Dendritic cell treated with granulocyte-macrophage colony-stimulating factor and Interleukin-4, amounts not matched to agents 40 ng/mL and 50 ng/mL, for 4 days (primary cell): ENCODE results near the gene OR6C65.
"Not testable (repeated sequence)": the region's sequence is repeated elsewhere in the genome, so short reads cannot be mapped to it uniquely, and the experiment has no call there.

Experiments
- H3K27ac Mint-ChIP-seq: one replicate; pipeline ENCODE4 v1.8.0; 2022; ENCODE audit warnings: mild to moderate bottlenecking, mixed read lengths
- H3K27me3 Mint-ChIP-seq: one replicate; pipeline ENCODE4 v1.8.0; 2022; ENCODE audit warnings: mild to moderate bottlenecking, mixed read lengths
- H3K36me3 Mint-ChIP-seq: one replicate; pipeline ENCODE4 v1.8.0; 2022; ENCODE audit warnings: low read depth, mixed read lengths
- H3K4me1 Mint-ChIP-seq: one replicate; pipeline ENCODE4 v1.8.0; 2022; ENCODE audit warnings: low read depth, mixed read lengths
- H3K4me3 Mint-ChIP-seq: one replicate; pipeline ENCODE4 v1.8.0; 2022; ENCODE audit warnings: mild to moderate bottlenecking, moderate library complexity, mixed read lengths
- H3K9me3 Mint-ChIP-seq: one replicate; pipeline ENCODE4 v1.8.0; 2022; ENCODE audit warnings: mixed read lengths
- intact Hi-C: fragments of 100-400 bp; cut with micrococcal nuclease; formaldehyde crosslinking; loops from one replicate; pipeline ENCODE4 v1.15.0; 2022

OR6C65 gene

GRCh38 chr12:55416961-55417360 is 16.6 kb downstream of the OR6C65 start:
- peaks cover 43% of the 10 kb centered on the region for H3K27me3 Mint-ChIP-seq
- H3K27ac Mint-ChIP-seq: no peak overlapping the region
- no peaks in the 10 kb centered on the region for H3K4me1 Mint-ChIP-seq
- intact Hi-C loops: no loop called here
- no peaks in the 10 kb centered on the region for H3K9me3 Mint-ChIP-seq
- H3K4me3 Mint-ChIP-seq: no peak overlapping the region
- no peaks in the 10 kb centered on the region for H3K36me3 Mint-ChIP-seq

- H3K4me1 Mint-ChIP-seq: no peaks in the 10 kb centered on the region
- peaks cover 28% of the 10 kb centered on the region for H3K27me3 Mint-ChIP-seq
- intact Hi-C loops: no loop called here
- no peak overlapping the region for H3K27ac Mint-ChIP-seq
- no peaks in the 10 kb centered on the region for H3K9me3 Mint-ChIP-seq
- H3K36me3 Mint-ChIP-seq: no peaks in the 10 kb centered on the region
- no peak overlapping the region for H3K4me3 Mint-ChIP-seq
Observed at GRCh38 chr12:55420307-55420962, 20.1 kb downstream of the OR6C65 start.

GRCh38 chr12:55425954-55426353 is 25.6 kb downstream of the OR6C65 start, which contains the start of gene OR6C76:
TSS of gene OR6C76 (plus strand) at chr12:55426254. CDS start at chr12:55426254, 0 bp downstream.
- Mint-ChIP-seq H3K4me3 (no peak within 1 kb of the TSS), H3K27ac (no peak within 1 kb of the TSS), H3K27me3 (peaks cover 9% of the 10 kb centered on the region), H3K9me3 (no peaks in the 10 kb centered on the region), H3K36me3 (no peaks in the 10 kb centered on the region), H3K4me1 (peaks cover 6% of the 10 kb centered on the region)
- intact Hi-C loops: no loop called here

- Mint-ChIP-seq H3K9me3 (peaks cover 8% of the 10 kb centered on the region), H3K4me3 (no peak overlapping the region), H3K27me3 (peaks cover 7% of the 10 kb centered on the region), H3K27ac (no peak overlapping the region), H3K36me3 (no peaks in the 10 kb centered on the region), H3K4me1 (peaks cover 6% of the 10 kb centered on the region)
- intact Hi-C loops: no loop called here
Observed at GRCh38 chr12:55428331-55429243, 28.3 kb downstream of the OR6C65 start.

GRCh38 chr12:55441233-55441632 is 40.9 kb downstream of the OR6C65 start:
- H3K4me1 Mint-ChIP-seq, H3K27me3 Mint-ChIP-seq, intact Hi-C loops, H3K36me3 Mint-ChIP-seq, H3K27ac Mint-ChIP-seq, H3K4me3 Mint-ChIP-seq: not testable (repeated sequence)
- H3K9me3 Mint-ChIP-seq: peaks cover 30% of the 10 kb centered on the region

GRCh38 chr12:55443776-55444175 is 43.4 kb downstream of the OR6C65 start, which contains the start of gene OR6C2:
TSS of gene OR6C2 (plus strand) at chr12:55444076. CDS start at chr12:55452214, 8,138 bp downstream.
- Mint-ChIP-seq H3K27ac (no peak within 1 kb of the TSS), H3K27me3 (peaks cover 1% of the 10 kb centered on the region), H3K4me1 (peaks cover 9% of the 10 kb centered on the region), H3K9me3 (peaks cover 30% of the 10 kb centered on the region), H3K4me3 (no peak within 1 kb of the TSS), H3K36me3 (no peaks in the 10 kb centered on the region)
- intact Hi-C loops: no loop called here

GRCh38 chr12:55445357-55445756 is 45.0 kb downstream of the OR6C65 start:
- peaks cover 9% of the 10 kb centered on the region for H3K4me1 Mint-ChIP-seq
- peaks cover 1% of the 10 kb centered on the region for H3K27me3 Mint-ChIP-seq
- H3K27ac Mint-ChIP-seq: no peak overlapping the region
- H3K4me3 Mint-ChIP-seq: no peak overlapping the region
- H3K9me3 Mint-ChIP-seq: peaks cover 17% of the 10 kb centered on the region
- intact Hi-C loops: no loop called here
- H3K36me3 Mint-ChIP-seq: no peaks in the 10 kb centered on the region

- H3K36me3 Mint-ChIP-seq: no peaks in the 10 kb centered on the region
- peaks cover 1% of the 10 kb centered on the region for H3K27me3 Mint-ChIP-seq
- no peak overlapping the region for H3K4me3 Mint-ChIP-seq
- peaks cover 9% of the 10 kb centered on the region for H3K4me1 Mint-ChIP-seq
- H3K27ac Mint-ChIP-seq: no peak overlapping the region
- H3K9me3 Mint-ChIP-seq: peaks cover 7% of the 10 kb centered on the region
- intact Hi-C loops: no loop called here
Observed at GRCh38 chr12:55446326-55446725, 46.0 kb downstream of the OR6C65 start.

- intact Hi-C loops: no loop called here
- no peaks in the 10 kb centered on the region for H3K36me3 Mint-ChIP-seq
- no peak overlapping the region for H3K27ac Mint-ChIP-seq
- H3K27me3 Mint-ChIP-seq: peaks cover 2% of the 10 kb centered on the region
- H3K4me1 Mint-ChIP-seq: peaks cover 9% of the 10 kb centered on the region
- no peaks in the 10 kb centered on the region for H3K9me3 Mint-ChIP-seq
- H3K4me3 Mint-ChIP-seq: no peak overlapping the region
Observed at GRCh38 chr12:55448825-55449224, 48.5 kb downstream of the OR6C65 start.
